IPS DF 4.7 (cell line): Measurements from ENCODE around the gene GAL3ST3.
"Not testable (repeated sequence)": the region's sequence is repeated elsewhere in the genome, so short reads cannot be mapped to it uniquely, and the experiment has no call there.

Experiments used
- DNase-seq: peaks from one replicate; pipeline ENCODE4 v3.0.0-alpha.2; 2013; ENCODE audit warnings: low spot score; ENCODE audit errors: extremely low read depth

GAL3ST3 gene, protein sequence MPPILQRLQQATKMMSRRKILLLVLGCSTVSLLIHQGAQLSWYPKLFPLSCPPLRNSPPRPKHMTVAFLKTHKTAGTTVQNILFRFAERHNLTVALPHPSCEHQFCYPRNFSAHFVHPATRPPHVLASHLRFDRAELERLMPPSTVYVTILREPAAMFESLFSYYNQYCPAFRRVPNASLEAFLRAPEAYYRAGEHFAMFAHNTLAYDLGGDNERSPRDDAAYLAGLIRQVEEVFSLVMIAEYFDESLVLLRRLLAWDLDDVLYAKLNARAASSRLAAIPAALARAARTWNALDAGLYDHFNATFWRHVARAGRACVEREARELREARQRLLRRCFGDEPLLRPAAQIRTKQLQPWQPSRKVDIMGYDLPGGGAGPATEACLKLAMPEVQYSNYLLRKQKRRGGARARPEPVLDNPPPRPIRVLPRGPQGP

DNA sequence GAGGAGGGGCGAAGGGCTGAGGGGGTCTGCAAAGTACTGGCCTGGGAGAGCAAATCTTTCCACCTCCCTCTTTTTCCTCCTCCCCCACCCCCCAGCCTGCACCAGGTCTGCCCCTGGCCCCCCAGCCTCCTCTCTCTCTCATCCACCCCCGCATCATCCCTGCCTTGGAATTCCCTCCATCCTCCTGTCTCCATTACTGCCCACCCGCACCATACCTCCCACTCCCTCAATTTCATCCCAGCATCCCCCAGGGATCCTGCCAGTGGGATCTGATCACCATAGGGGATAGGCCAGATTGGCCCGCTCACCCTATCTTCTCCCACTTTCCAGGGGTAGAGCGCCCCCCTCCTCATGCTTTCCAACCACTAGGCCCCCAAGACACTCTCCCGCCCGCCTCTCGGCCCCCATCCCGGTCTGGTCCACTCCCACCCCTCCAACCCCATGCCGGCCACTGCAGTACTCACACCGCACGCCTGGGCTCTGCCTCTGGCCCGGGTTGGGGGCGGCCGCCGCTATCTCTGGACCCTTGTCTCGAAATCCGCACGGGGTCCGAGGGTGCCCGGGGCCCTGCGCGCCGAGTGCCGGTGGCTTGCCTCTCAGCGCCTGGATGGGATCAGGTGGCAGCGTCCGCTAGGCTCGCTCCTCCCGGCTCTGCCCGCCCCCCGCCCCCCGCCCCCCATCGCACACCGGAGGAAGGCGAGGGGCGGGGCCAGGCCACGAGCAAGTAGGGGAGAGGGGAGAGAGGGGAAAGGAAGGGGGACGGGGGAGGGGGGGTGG, at the start of gene GAL3ST3:
GAL3ST3 (minus strand) TSS at position 615 of the 777 bp plus-strand sequence. CDS start 3,746 bp downstream, outside the sequence.
- no peak for DNase-seq

DNA sequence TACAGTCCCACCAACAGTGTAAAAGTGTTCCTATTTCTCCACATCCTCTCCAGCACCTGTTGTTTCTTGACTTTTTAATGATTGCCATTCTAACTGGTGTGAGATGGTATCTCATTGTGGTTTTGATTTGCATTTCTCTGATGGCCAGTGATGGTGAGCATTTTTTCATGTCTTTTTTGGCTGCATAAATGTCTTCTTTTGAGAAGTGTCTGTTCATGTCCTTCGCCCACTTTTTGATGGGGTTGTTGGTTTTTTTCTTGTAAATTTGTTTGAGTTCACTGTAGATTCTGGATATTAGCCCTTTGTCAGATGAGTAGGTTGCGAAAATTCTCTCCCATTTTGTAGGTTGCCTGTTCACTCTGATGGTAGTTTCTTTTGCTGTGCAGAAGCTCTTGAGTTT, 43.2 kb upstream of the GAL3ST3 start:
- not testable (repeated sequence) for DNase-seq

DNA sequence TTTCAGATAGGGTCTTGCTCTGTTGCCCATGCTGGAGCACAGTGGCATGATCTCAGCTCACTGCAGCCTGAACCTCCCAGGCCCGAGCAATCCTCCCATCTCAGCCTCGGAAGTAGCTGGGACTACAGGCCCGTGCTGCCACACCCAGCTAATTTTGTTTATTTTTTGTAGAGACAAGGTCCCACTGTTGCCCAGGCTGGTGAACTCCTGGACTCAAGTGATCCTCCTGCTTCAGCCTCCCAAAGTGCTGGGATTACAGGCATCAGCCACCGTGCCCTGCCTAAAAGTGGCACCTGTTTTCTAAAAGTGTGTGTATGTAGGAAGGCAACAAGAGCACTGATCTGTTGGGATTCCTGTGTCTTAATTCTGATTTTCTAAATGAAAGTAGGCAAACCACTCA, 41.3 kb upstream of the GAL3ST3 start:
- no peak for DNase-seq

DNA sequence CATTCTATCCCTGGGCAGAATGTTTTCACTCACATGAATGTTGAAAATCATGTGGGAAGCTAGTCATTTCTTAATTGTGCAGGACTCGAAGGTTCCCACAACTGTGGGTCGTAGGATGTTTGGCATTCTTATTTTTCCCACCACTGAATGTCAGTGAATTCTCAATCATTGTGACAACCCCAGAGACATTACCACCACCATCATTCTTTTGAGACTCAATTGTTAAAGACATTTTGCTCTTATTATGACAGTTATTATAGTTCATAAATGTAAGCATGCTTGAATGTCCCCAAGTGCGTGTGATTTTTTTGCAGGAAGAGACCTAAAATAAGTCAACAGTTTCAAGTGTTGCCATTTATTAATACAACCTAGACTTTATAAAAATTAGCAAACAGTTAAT, 40.1 kb upstream of the GAL3ST3 start:
- DNase-seq = no peak

DNA sequence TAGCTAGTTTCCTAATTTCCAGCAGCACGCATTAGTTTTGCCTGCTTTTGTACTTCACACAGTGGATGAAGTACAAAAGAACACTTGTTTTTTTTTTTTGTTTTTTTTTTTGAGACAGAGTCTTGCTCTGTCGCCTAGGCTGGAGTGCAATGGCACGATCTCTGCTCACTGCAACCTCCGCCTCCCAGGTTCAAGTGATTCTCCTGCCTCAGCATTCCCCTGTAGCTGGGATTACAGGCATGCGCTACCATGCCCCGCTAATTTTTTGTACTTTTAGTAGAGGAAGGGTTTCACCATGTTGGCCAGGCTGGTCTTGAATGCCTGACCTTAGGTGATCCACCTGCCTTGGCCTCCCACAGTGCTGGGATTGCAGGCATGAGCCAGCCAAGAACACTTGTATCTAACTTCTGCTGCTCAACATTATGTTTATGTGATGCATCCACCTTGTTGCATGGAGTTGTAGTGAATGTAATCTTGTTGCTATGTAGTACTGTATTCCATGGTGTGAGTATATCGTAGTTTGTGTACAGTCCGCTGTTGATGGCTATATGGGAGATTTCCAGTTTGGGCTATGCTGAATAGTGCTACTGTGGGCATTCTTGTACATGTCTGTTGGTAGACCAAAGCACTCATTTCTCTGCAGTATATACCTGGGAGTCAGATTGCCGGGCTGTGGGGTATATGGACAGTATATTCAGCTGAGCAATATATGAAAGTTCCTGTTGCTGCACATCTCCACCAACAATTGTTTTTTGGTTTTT, 38.4 kb upstream of the GAL3ST3 start:
- no peak for DNase-seq

DNA sequence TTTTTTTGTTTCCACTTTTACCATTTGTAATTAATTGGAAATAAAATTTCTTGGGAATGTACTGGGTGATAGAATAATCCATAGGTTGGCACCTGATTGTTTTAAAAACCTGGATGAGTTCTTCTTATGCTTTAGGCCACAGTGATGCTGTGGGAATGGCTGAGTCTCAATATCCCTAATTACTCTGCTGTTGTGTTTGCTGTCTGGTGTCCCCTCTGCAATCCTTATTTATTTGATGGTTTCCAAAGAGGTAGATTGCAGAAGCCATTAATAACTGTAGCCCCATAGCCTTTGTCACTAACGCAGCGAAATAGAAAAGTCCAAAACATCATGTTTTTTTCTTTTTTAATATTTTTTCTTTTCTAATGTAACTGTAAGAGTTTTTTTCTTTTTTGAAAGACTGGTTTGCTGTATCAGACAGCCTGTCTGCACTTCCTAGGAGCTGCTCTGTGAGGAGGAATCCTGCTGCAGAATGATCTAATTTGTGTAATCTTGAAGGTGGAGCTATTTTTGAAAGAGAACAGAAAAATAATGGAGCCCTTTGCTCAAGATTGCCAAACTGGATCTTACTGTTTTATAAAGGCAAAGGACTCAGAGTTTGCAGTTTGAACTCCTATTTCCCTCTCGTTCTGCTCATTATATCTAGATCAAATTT, 36.0 kb upstream of the GAL3ST3 start:
- no peak for DNase-seq

DNA sequence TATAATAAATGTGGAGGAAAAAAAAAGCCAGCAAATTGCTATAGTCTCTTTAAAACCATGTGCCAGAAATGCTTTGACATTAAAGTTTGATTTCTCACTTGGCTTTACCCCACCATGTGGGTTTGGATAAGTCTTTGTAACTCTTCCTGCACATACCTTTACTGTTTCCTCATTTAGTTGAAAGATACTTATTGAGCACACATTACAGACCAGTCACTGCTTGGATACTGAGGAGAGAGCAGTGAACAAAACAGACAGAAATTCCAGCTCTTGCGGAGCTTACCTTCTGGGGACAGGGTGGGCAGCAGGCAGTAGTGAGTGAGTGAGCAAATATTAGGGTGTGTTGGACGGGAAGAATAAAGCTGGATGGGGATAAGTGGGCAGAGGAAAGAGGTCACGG, 34.8 kb upstream of the GAL3ST3 start:
- no peak for DNase-seq

DNA sequence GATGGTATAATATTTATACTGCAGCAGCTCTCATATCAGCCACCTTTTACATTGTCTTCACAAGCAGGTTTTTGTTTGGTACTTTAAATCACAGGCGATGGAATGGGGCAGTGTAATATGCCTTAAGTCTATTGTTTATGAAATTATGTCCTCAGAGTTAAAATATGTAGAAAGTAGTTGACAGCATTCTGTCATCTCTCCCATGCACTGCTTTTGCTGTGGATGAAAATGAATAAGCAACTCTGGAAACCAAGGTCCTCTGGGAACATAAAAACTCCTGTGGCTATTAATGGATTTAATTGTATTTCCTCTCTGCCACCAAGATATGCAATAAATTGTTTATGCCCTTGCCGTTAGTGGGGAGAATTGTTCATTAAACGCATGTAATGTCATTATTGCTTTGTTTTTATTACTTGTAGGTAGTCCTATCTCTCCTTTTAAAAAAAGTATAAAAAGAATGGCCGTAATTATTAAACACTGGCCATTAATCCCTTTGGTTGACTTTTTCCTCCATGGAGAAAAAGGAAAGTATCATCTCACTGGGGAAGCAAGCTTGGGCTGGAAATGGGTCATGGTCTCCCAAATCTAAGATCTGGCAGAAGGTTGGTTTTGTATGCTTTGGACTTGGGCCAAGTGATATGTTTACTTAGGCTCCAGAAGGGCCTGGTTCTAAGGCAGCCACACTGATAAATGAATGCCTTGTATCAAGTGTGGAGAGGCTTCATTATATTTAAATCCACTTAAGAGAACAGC, 34.2 kb upstream of the GAL3ST3 start:
- no peak for DNase-seq

DNA sequence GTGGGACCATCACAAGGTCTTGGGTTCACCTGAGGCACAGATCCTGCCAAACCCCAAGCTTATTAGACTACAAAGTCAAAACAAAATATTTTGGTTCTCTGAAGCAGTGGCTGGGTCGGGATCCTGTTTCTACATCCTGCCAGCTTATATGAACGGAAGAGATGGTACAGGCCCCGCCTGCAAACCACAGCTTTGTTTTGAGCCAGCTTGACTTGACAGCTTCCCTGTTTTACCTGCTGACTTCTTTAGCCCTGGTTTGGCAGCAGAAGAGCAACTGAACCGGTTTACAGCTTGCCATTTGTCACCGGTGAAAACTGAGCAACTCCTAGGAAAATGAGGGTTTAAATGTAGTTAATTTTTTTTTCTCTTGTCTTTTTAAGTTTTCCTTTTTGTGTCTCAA, 32.5 kb upstream of the GAL3ST3 start:
- no peak for DNase-seq

DNA sequence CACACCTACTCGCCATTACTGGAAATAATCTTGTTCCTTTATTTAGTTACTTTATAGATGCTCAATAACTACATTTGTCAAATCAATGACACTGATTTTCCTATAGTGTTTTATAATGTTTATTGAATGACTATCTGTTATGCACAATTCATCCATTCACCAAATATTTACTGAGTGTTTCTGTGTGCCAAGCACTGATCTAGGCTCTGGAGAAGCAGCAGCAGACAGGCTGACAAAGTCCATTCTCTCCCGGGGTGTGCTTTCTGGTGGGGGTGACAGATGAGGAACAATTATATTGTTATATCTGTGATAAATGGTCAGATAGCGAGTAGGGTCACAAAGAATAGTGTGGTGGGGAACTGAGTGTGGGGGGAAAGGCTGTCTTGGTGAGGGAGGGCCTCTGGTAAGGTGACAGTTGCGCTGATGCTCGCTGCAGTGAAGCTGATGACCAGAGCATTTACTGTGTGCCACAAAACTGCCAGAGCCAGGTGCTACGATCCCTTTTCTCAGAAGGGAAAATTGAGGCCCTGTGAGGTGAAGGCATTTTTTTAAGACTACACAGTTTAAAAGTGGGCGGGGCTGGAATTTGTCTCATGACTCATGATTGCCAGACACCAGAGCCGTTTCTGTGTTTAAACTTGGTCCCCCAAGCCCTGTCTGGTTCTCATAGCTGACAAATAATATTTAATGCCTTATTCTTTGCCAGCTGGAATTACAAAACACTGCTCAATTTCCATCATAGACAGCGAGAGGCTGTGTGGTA, 31.3 kb upstream of the GAL3ST3 start:
- DNase-seq = no peak

DNA sequence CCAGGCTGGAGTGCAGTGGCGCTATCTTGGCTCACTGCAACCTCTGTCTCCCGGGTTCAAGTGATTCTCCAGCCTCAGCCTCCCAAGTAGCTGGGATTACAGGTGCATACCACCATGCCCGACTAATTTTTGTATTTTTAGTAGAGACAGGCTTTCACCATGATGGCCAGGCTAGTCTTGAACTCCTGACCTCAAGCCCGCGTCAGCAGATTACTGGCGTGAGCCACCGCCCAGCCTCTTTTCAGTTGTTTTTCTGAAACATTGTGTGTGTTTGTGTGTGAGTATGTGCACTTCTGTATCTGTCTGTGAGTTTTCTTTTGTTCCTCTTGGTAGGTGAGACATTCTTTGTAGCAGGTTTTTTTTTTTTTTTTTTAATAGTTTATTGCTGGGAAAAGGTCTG, 30.0 kb upstream of the GAL3ST3 start:
- DNase-seq = not testable (repeated sequence)

DNA sequence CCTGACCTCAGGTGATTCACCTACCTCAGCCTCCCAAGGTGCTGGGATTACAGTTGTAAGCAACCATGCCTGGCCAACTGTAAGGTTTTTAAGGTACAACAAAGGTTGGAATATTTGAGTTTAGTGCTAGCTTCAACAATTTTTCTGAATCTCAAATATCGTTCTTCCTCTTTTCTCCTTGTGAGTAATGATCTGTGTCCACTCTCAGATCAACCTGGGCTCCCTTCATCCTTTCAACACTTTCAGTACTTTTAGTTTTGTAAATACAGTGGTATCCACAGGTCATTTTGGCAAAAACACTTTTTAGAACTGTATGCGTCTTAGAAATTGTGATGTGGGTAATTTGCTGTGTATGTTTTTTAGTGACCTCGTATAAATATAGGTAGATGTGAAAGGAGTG, 29.0 kb upstream of the GAL3ST3 start:
- no peak for DNase-seq

DNA sequence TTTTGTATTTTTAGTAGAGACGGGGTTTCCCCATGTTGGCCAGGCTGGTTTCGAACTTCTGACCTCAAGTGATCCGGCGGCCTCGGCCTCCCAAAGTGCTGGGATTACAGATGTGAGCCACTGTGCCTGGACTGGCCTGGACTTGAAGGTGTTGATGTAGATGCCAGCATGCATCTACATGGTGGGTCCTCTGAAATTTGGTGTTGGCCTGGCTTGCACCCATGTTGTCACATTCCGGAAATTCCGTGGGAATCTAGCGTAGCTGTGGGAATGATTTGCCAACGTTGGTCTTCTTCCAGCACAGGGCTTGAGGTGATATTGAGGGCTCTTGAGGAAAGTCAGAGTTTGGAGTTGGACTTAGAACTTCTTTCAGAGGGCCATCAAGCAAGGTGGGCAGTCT, 27.6 kb upstream of the GAL3ST3 start:
- DNase-seq = no peak

DNA sequence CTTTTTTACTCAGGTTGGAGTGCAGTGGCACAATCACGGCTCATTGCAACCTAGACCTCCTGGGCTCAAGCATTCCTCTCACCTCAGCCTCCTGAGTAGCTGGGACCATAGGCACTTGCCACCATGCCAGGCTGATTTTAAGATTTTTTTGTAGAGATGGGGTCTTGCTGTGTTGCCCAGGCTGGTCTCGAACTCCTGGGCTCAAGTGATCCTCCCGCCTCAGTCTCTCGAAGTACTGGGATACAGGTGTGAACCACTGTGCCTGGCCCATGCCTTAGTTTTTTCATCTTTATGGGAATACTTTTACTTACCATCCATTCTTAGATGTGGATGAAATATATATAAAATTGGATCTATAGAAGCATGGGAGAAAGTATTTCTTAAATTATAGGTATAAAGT, 26.3 kb upstream of the GAL3ST3 start:
- DNase-seq = no peak

DNA sequence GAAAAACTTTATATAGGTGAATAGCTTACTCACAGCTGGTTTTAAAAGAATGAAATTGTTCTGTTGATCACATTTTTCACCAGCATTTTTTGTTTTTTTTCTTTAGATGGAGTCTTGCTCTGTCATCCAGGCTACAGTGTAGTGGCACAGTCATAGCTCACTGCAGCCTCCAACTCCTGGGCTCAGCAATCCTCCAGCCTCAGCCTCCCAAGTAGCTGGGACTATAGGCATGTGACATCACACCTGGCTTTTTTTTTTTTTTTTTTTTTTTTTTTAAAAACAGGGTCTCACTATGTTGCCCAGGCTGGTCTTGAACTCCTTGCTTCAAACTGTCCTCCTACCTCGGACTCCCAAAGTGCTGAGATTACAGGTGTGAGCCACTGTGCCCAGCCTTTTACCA, 24.7 kb upstream of the GAL3ST3 start:
- no peak for DNase-seq

DNA sequence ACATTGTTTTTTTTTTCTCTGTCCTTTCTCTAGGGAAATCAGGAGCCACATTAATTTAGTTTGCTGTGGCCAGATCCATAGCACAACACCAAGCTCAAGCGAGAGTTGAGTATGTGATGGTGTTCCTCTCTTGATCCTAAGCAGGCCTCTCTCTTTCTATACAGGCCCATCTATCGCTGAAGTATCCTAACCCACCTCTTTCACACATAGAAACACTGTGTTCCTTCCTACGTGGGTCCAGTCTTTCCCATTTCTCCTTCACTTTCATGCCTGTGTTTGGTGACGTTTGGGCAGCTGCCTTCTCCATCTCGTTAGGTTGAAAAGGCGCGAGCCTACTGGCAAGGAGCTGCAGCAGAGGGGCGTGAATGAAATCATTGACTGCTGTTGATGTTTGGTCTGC, 23.6 kb upstream of the GAL3ST3 start:
- no peak for DNase-seq

DNA sequence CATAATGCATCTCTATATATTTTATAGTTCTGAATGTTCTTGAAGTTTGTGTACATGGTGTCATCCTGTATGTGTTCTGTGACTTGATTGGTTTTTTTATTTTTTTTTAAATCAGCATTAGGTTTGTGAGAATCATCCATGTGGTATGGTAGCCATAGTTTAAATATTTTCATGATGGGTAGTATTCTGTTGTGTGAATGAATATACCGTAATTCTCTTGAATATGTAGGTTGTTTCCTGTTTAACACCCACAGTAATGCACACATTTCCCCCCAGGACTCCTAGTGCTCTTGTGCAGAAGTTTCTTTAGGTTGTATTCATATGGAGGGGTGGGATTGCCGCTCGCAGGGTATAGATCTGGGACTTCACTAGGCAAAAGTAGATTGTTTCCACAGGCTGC, 23.1 kb upstream of the GAL3ST3 start:
- DNase-seq = no peak

DNA sequence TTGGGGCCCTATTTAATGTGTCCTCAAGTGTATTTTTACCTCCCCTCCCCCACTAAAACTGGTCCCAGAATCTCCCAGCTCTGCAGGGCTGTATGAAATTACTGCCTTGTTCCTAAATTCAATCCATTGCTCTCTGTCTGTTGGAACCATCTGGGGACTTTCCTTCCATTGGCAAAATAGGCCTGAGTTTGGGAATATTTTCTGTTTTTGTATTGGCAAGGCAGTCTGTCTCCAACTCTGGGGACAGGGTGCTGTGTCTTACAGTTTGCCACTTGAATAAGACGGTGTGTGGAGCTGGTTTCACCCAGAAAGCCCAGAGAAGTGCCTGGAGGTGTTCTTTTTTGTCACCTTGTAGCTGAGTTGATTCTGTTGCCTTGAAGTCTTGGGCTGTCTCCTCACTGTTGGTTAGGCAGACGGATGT, 22.4 kb upstream of the GAL3ST3 start:
- no peak for DNase-seq

DNA sequence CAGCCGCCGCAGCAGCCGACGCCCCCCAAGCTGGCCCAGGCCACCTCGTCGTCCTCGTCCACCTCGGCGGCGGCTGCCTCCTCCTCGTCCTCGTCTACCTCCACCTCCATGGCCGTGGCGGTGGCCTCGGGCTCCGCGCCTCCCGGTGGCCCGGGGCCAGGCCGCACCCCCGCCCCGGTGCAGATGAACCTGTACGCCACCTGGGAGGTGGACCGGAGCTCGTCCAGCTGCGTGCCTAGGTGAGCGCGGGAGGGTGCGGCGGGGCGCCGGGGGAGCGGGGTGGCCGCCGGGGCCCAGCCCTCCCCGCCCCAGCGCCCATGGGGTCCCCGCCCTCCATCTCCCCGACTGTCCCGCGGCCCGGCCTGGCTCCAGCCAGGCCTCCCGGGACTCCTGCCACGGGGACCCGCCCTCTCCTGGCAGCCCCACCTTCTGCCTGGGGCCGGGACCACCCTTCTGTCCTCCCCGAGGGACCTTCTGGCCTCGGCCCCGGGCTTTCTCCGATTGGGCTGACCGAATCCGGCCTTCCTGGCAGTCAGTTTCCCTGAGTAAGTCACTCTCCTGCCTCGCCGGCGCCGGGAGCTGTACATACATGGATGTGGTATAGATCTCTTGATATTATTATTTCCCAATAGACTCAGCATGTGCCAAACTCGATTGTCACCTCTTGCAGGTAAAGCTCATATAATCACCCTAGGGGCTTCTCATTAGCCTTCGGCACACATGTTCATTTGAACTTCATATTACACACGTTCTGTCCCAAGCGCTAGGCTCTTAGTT, 21.8 kb upstream of the GAL3ST3 start:
- DNase-seq = no peak
